BJ (cell line): ENCODE results near the gene SLIT3. TPM values are rescaled to one million over a fixed set of nuclear protein-coding genes. Genes with fewer than 3 reads are reported as not detected.

Source experiments
- CTCF ChIA-PET: fragments of 350-600 bp; formaldehyde crosslinking; extraction: SDS; loops from one replicate; lab custom pipeline; 2021; ENCODE audit warnings: antibody characterized with exemption, inconsistent platforms; lab: Yijun Ruan, JAX
- POLR2A ChIA-PET: fragments of 300-600 bp; sonication (Branson Sonifier 250); formaldehyde crosslinking; extraction: SDS; loops from one replicate; lab custom pipeline; 2021; ENCODE audit warnings: antibody characterized with exemption; lab: Charles Lee
- DNase-seq: peaks from one replicate; pipeline ENCODE4 v3.0.0-alpha.2; 2011; ENCODE audit warnings: low read depth
- H3K27me3 ChIP-seq: 2 replicates; pipeline ENCODE4 v1.6.0; 2011; ENCODE audit warnings: low read length; ENCODE audit not compliant: control insufficient read depth, insufficient read depth
- H3K36me3 ChIP-seq: 2 replicates; pipeline ENCODE4 v1.5.1; 2011; ENCODE audit warnings: low read length; ENCODE audit not compliant: control insufficient read depth, insufficient read depth
- H3K4me3 ChIP-seq: 2 replicates; pipeline ENCODE4 v1.5.1; 2011; ENCODE audit warnings: low read depth, mild to moderate bottlenecking, control low read depth, low read length
- polyA plus RNA-seq: library from polyadenylated mRNA; depleted of rRNA; stranded (reverse); fragments of >200 nt; gene quantifications from 2 replicates; pipeline ENCODE4 v1.2.3, GENCODE V29; 2011
- TF ChIP-seq, protein P1 (sequence below): IDR thresholded peaks from 2 replicates; pipeline ENCODE4 v1.5.1; 2011; ENCODE audit warnings: low read depth, mild to moderate bottlenecking, control low read depth, inconsistent platforms, low read length, moderate library complexity; ENCODE audit not compliant: insufficient read depth

The SLIT3 gene
- polyA plus RNA-seq, 1 experiment, result 26.8 TPM

DNA sequence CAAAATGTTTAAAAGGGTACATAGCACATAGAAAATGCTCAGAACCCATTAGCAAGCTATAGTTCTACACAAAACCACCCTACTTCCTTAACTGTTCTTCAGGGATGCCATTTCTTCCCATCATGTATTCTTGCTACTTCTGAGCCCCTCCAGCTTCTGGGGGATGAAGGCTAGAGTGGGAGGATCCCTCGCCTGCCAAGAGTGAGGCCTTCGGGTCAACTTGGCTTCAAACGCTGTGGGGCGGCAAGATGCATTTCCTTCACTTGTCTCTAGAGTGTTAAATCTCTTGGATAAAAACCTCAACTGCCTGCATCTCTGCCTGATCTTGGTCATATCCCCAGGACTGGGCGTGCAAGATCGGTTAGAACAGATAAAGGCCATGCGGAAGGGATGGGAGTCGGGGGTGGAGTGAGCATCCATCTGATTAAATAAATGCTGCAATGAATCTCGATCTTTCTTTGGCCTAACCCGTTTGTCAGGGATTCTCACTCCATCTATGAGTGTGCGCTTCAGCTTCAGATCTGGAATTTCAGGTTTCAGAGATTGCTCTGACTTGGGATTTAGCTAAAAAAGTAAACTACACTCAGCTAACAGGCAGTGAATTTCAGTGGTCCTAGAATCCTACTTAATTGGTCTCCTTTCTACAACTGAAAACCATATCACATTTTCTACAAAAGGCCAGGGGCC is 603.8 kb downstream of the SLIT3 start:
- Histone ChIP-seq H3K27me3 (no peaks in the 10 kb centered on the region), H3K36me3 (no peaks in the 10 kb centered on the region), H3K4me3 (no peak overlapping the region)
- ChIA-PET CTCF (interaction anchor here (0.8 to 2.6 kb wide), 4 partner anchors 16 to 494 kb away, joined by 3 to 7 read pairs (median 4); no protein-coding TSS in a partner anchor), POLR2A (no interaction called here)
- DNase-seq, result no peak
- TF ChIP-seq, protein P1, sequence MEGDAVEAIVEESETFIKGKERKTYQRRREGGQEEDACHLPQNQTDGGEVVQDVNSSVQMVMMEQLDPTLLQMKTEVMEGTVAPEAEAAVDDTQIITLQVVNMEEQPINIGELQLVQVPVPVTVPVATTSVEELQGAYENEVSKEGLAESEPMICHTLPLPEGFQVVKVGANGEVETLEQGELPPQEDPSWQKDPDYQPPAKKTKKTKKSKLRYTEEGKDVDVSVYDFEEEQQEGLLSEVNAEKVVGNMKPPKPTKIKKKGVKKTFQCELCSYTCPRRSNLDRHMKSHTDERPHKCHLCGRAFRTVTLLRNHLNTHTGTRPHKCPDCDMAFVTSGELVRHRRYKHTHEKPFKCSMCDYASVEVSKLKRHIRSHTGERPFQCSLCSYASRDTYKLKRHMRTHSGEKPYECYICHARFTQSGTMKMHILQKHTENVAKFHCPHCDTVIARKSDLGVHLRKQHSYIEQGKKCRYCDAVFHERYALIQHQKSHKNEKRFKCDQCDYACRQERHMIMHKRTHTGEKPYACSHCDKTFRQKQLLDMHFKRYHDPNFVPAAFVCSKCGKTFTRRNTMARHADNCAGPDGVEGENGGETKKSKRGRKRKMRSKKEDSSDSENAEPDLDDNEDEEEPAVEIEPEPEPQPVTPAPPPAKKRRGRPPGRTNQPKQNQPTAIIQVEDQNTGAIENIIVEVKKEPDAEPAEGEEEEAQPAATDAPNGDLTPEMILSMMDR, result no peak

DNA sequence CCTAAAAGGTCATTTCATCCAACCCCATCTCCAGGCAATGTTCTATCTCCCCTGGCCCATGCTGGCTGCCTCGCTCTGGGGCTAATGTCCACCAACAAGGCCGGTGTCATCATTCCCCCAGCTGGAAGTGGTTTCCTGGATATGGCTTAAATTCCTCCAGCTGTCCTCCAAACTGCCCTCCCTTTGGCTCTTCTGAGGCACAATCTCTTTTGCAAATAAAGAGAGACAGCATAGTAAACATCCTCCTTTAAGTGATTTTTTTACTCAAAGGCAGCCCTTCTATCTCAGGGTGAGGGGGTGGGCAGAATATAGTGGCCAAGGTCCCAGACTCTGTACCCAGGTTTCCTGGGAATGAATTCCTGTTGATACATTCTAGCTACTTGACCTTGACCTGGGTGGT is 604.3 kb downstream of the SLIT3 start:
- ChIA-PET CTCF (interaction anchor here (1.0 to 1.1 kb wide), 2 partner anchors 15 to 343 kb away, joined by 3 read pairs; no protein-coding TSS in a partner anchor), POLR2A (no interaction called here)
- Histone ChIP-seq H3K27me3 (no peaks in the 10 kb centered on the region), H3K4me3 (no peak overlapping the region), H3K36me3 (no peaks in the 10 kb centered on the region)
- DNase-seq, result no peak
- TF ChIP-seq, protein P1, result no peak

DNA sequence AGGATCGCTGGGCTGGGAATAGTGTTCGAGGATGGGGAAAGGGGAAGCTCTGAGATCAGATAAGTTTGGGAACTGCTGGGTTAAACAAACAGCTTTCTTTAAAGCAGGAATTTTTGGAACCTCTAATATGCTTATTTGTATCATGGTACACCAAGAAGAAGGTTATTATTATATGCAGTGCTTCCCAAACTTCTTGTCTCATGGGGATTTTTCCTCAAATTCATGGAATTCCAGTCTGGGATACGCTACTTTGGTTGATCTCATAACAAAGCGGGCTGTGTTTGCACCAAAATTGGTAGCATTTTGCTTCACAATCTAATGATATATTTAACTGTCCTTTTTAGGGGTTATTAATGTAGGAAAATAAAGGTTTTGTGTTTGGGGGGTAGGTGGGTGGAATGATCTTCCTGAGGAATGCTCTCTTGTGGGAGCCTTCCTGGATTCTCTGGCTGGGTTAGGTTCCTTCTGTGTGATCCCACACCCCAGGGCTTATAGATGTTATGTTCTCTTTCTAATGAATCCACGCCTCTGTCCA is 605.6 kb downstream of the SLIT3 start:
- TF ChIP-seq, protein P1, result no peak
- H3K4me3 ChIP-seq, result no peak overlapping the region
- DNase-seq, result no peak
- H3K36me3 ChIP-seq, result no peaks in the 10 kb centered on the region
- ChIA-PET POLR2A (no interaction called here), CTCF (no interaction called here)
- no peaks in the 10 kb centered on the region for H3K27me3 ChIP-seq

DNA sequence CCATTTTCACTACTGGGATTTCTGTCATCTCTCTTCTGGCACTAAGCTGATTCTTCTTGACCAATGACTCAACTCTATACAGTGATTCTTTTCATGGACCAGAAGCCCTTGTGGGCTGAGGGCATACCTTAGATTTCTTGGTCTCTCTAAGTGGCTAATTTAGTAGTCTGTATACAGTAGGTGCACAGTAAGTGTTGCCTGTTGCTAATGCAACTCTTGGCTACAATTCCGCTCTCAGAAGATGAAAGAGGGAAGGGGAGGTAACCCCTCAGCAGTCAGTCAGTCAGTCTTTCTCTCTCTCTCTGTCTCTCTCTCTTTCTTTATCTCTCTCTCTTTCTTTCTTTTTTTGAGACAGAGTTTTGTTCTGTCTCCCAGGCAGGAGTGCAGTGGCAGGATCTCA is 606.6 kb downstream of the SLIT3 start:
- DNase-seq, result no peak
- no peaks in the 10 kb centered on the region for H3K27me3 ChIP-seq
- TF ChIP-seq, protein P1, result no peak
- POLR2A ChIA-PET, result no interaction called here
- H3K36me3 ChIP-seq, result no peaks in the 10 kb centered on the region
- CTCF ChIA-PET, result interaction anchor here (0.6 kb wide), 1 partner anchor 863 kb away, joined by 3 read pairs; no protein-coding TSS in a partner anchor
- no peak overlapping the region for H3K4me3 ChIP-seq

DNA sequence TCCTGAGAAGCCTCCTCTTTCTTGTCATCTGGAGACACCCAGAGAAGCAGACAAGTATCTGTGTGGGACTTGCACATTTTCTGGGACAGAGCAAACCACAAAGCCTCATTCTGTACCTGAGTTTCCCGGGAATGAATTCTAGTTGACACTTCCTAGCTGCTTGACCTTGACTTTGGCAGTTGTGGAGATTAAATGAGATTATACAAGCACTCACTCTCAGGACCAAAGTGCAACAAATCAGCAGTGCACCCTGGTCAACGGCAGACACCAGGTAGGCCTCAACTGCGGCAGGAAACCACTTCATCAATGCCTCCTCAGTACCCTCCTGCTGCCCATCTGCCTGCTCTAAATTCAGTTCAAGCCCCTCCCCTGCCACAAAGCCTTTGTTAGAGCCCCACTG is 607.1 kb downstream of the SLIT3 start:
- TF ChIP-seq, protein P1, result no peak
- ChIA-PET POLR2A (no interaction called here), CTCF (interaction anchor here (0.6 kb wide), 1 partner anchor 863 kb away, joined by 3 read pairs; no protein-coding TSS in a partner anchor)
- Histone ChIP-seq H3K4me3 (no peak overlapping the region), H3K36me3 (no peaks in the 10 kb centered on the region), H3K27me3 (no peaks in the 10 kb centered on the region)
- DNase-seq, result no peak
